T-helper 17 cell (primary cell): ENCODE data around the gene EIF2B2. TPM values are rescaled to one million over a fixed set of nuclear protein-coding genes. Genes with fewer than 3 reads are reported as not detected.

Experiments
- ATAC-seq: fragments of 150-1000 bp; cut with Tn5 transposase; 2 replicates; pipeline ENCODE4 v1.10.0; 2021; ENCODE audit warnings: mild to moderate bottlenecking, moderate library complexity
- DNase-seq, 3 donors: peaks; one replicate each; pipeline versions ENCODE4 v3.0.0 to v3.0.0-alpha.2; 2020 to 2021
- H3K9me3 ChIP-seq: one replicate; pipeline ENCODE4 v1.7.0; 2013; ENCODE audit warnings: low read length, mild to moderate bottlenecking; ENCODE audit not compliant: control insufficient read depth, poor library complexity, severe bottlenecking
- H3K27ac Mint-ChIP-seq: one replicate; pipeline ENCODE4 v1.8.0; 2022; ENCODE audit warnings: mild to moderate bottlenecking, moderate library complexity, mixed read lengths
- H3K27me3 Mint-ChIP-seq: one replicate; pipeline ENCODE4 v1.8.0; 2022; ENCODE audit warnings: mixed read lengths
- H3K36me3 Mint-ChIP-seq: one replicate; pipeline ENCODE4 v1.8.0; 2022; ENCODE audit warnings: low read depth, mixed read lengths
- H3K4me1 Mint-ChIP-seq: one replicate; pipeline ENCODE4 v1.8.0; 2022; ENCODE audit warnings: mild to moderate bottlenecking, mixed read lengths
- H3K4me3 Mint-ChIP-seq: one replicate; pipeline ENCODE4 v1.8.0; 2022; ENCODE audit warnings: mild to moderate bottlenecking, moderate library complexity, mixed read lengths
- total RNA-seq, 4 donors: library from RNA in 2 of 4; stranded (reverse) in 2 of 4; gene quantifications; one replicate each; pipeline ENCODE4 v1.2.3 and lab custom pipeline; 2022 to 2026

EIF2B2 gene
- total RNA-seq, 2 donors from 2014 or later = 22.9 to 25.9 TPM

GRCh38 chr14:74977901-74978385 lies 24.8 kb upstream of the EIF2B2 start:
- no peak overlapping the region for H3K27ac Mint-ChIP-seq
- no peak for DNase-seq
- ATAC-seq = no peak
- H3K4me1 Mint-ChIP-seq = peaks cover 4% of the 10 kb centered on the region
- H3K36me3 Mint-ChIP-seq = no peaks in the 10 kb centered on the region
- no peak overlapping the region for H3K4me3 Mint-ChIP-seq
- H3K27me3 Mint-ChIP-seq = peaks cover 11% of the 10 kb centered on the region
- H3K9me3 ChIP-seq = no peaks in the 10 kb centered on the region

DNA sequence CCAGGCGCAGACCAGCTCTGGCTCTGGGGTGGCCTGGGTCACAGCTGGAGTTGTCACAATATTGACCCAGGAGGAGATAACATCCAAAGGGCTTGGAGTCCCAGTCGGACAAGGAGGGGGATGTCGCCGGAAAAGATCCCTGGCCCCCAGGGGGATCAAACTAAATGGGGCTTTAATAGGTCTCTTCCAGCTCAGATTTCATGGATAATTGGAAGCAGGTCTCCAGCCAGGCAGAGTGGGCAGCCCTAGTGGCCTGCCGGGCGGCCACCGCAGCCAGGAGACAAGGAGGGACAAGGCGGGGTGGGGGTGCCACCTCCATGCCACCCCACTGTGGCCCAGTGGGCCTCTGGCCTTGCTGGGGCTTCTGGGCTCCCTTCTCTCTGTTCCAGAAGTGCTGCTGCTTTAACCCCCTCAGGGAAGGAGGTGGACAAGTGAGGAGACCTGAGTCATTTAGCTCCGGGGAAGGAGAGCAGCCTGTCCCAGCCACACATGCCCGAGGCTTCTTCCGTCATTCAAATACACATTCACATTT lies 24.2 kb upstream of the EIF2B2 start:
- no peak overlapping the region for H3K27ac Mint-ChIP-seq
- H3K27me3 Mint-ChIP-seq = peaks cover 11% of the 10 kb centered on the region
- H3K36me3 Mint-ChIP-seq = no peaks in the 10 kb centered on the region
- no peak for DNase-seq
- H3K4me3 Mint-ChIP-seq = no peak overlapping the region
- H3K4me1 Mint-ChIP-seq = peaks cover 4% of the 10 kb centered on the region
- ATAC-seq = no peak
- H3K9me3 ChIP-seq = no peaks in the 10 kb centered on the region

GRCh38 chr14:74979029-74979428 lies 23.7 kb upstream of the EIF2B2 start:
- ATAC-seq (no peak), DNase-seq (no peak)
- Mint-ChIP-seq H3K27me3 (peaks cover 11% of the 10 kb centered on the region), H3K36me3 (no peaks in the 10 kb centered on the region), H3K4me1 (peaks cover 2% of the 10 kb centered on the region), H3K27ac (no peak overlapping the region), H3K4me3 (no peak overlapping the region)
- no peaks in the 10 kb centered on the region for H3K9me3 ChIP-seq

DNA sequence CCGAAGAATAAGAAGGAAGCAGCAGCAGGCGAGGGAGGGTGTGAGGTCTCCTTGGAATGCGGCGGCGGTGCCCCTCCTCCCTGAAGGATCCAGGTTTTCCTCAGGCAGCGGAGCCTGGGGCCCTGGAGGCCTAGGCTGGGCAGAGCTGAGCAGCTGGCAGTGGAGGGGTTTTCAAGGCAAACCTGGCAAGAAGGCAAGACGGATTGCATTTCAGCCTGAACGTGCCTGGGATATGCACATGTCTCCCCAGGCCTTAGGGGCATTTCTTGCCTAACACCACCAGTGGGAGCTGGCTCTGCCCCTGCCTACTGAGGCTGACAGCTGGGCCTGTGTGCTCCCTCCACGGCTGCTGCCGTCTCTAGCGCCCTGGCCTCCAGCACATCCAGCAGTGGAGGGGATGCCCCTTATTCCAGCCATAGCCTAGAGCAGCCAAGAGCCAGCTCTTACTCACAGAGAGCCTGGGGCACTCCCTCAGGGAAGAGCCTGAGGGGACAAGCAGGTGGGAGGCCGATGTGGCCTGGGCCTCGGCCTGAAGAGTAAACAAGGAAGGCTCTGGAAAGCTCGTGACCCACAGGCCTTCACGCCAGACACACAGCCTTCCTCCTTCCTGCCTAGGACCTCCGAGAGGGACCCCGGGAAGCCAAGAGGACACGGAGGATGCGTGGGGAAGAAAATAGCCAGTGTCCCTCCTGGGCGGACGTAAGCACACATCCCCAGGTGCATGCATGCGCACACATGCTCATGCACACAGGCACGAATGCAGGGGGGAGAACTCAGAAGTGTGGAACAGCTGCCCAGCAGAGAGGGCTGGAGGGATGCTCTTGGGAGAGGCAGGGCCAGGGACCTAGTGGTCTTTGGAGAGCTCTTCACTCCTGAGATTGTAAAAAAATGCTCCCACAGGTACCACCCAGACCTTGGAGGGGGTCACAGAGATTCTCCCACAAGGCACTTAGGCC lies 23.0 kb upstream of the EIF2B2 start:
- DNase-seq = no peak
- Mint-ChIP-seq H3K36me3 (no peaks in the 10 kb centered on the region), H3K4me1 (peaks cover 2% of the 10 kb centered on the region), H3K27me3 (peaks cover 11% of the 10 kb centered on the region), H3K27ac (no peak overlapping the region), H3K4me3 (no peak overlapping the region)
- no peaks in the 10 kb centered on the region for H3K9me3 ChIP-seq
- no peak for ATAC-seq

- H3K4me1 Mint-ChIP-seq = peaks cover 2% of the 10 kb centered on the region
- H3K27me3 Mint-ChIP-seq = peaks cover 11% of the 10 kb centered on the region
- DNase-seq = no peak
- H3K4me3 Mint-ChIP-seq = no peak overlapping the region
- H3K27ac Mint-ChIP-seq = no peak overlapping the region
- no peaks in the 10 kb centered on the region for H3K36me3 Mint-ChIP-seq
- no peaks in the 10 kb centered on the region for H3K9me3 ChIP-seq
- ATAC-seq = no peak
Observed at GRCh38 chr14:74980398-74980730, 22.4 kb upstream of the EIF2B2 start.

GRCh38 chr14:74980731-74981461 lies 21.8 kb upstream of the EIF2B2 start:
- no peak overlapping the region for H3K4me3 Mint-ChIP-seq
- peaks cover 2% of the 10 kb centered on the region for H3K4me1 Mint-ChIP-seq
- ATAC-seq = no peak
- peaks cover 11% of the 10 kb centered on the region for H3K27me3 Mint-ChIP-seq
- no peak overlapping the region for H3K27ac Mint-ChIP-seq
- no peaks in the 10 kb centered on the region for H3K9me3 ChIP-seq
- no peaks in the 10 kb centered on the region for H3K36me3 Mint-ChIP-seq
- DNase-seq = no peak

GRCh38 chr14:74981462-74981782 lies 21.3 kb upstream of the EIF2B2 start:
- Mint-ChIP-seq H3K27ac (no peak overlapping the region), H3K36me3 (no peaks in the 10 kb centered on the region), H3K4me1 (peaks cover 2% of the 10 kb centered on the region), H3K4me3 (no peak overlapping the region), H3K27me3 (peaks cover 11% of the 10 kb centered on the region)
- DNase-seq (no peak), ATAC-seq (no peak)
- H3K9me3 ChIP-seq = no peaks in the 10 kb centered on the region

- no peak for ATAC-seq
- no peak overlapping the region for H3K27ac Mint-ChIP-seq
- no peaks in the 10 kb centered on the region for H3K36me3 Mint-ChIP-seq
- H3K4me1 Mint-ChIP-seq = peaks cover 2% of the 10 kb centered on the region
- H3K27me3 Mint-ChIP-seq = peaks cover 11% of the 10 kb centered on the region
- no peak overlapping the region for H3K4me3 Mint-ChIP-seq
- no peaks in the 10 kb centered on the region for H3K9me3 ChIP-seq
- no peak for DNase-seq
Observed at GRCh38 chr14:74981833-74982232, 20.9 kb upstream of the EIF2B2 start.

- ATAC-seq (peak; percentile 49), DNase-seq (no peak)
- no peak overlapping the region for H3K4me3 Mint-ChIP-seq
- H3K9me3 ChIP-seq = no peaks in the 10 kb centered on the region
- peaks cover 11% of the 10 kb centered on the region for H3K27me3 Mint-ChIP-seq
- no peaks in the 10 kb centered on the region for H3K36me3 Mint-ChIP-seq
- H3K27ac Mint-ChIP-seq = peak overlapping the region; percentile 39
- H3K4me1 Mint-ChIP-seq = peaks cover 2% of the 10 kb centered on the region
Observed at GRCh38 chr14:74982661-74983060, 20.1 kb upstream of the EIF2B2 start.

- Mint-ChIP-seq H3K4me1 (peaks cover 2% of the 10 kb centered on the region), H3K27ac (no peak overlapping the region), H3K36me3 (no peaks in the 10 kb centered on the region), H3K27me3 (peaks cover 11% of the 10 kb centered on the region), H3K4me3 (no peak overlapping the region)
- DNase-seq = no peak
- ATAC-seq = no peak
- H3K9me3 ChIP-seq = no peaks in the 10 kb centered on the region
Observed at GRCh38 chr14:74983343-74983742, 19.4 kb upstream of the EIF2B2 start.

DNA sequence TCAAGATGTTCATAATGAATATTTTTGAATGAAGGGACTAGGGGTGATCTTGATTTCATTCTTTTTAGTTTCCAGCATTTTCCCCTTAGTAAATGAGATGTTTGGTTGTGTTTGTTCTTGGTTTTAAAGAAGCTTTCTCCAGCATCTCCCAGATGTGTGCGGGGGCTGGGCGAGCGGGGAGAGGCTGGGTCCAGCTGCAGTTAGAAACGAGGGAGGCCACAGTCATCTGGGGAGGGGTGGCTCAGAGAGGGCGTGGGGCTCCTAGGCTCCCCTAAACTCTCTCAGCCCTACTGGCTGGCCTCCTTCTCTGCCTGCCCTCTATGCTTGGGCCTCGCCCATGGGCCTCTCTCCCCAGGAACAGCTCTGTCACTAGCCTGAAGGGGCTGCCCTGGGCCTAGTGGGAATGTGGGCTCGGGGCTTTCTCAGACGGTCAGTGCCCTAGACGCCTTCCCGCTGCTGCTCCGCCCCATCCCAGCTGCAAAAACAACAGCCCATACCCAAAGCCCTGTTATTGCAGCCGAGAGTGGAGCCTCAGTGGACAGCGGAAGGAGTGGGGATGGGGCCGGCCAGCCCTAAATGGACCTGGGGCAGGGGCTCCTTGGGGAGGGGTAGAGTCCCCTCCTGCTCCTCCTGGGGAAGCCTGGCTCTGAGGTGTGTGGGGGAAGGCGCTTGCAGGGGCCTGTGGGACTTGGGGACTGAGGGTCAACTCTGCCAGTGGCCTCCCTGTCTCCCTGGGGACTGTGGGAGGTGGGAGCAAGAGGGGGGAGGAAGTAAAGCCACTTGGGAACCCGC lies 18.3 kb upstream of the EIF2B2 start:
- H3K27ac Mint-ChIP-seq = no peak overlapping the region
- no peak for ATAC-seq
- H3K36me3 Mint-ChIP-seq = no peaks in the 10 kb centered on the region
- H3K9me3 ChIP-seq = no peaks in the 10 kb centered on the region
- H3K4me1 Mint-ChIP-seq = no peaks in the 10 kb centered on the region
- H3K27me3 Mint-ChIP-seq = peaks cover 11% of the 10 kb centered on the region
- DNase-seq = no peak
- no peak overlapping the region for H3K4me3 Mint-ChIP-seq

- ATAC-seq = no peak
- Mint-ChIP-seq H3K4me1 (no peaks in the 10 kb centered on the region), H3K36me3 (no peaks in the 10 kb centered on the region), H3K27me3 (peaks cover 11% of the 10 kb centered on the region), H3K4me3 (no peak overlapping the region), H3K27ac (no peak overlapping the region)
- DNase-seq = no peak
- H3K9me3 ChIP-seq = no peaks in the 10 kb centered on the region
Observed at GRCh38 chr14:74985028-74985310, 17.8 kb upstream of the EIF2B2 start.

DNA sequence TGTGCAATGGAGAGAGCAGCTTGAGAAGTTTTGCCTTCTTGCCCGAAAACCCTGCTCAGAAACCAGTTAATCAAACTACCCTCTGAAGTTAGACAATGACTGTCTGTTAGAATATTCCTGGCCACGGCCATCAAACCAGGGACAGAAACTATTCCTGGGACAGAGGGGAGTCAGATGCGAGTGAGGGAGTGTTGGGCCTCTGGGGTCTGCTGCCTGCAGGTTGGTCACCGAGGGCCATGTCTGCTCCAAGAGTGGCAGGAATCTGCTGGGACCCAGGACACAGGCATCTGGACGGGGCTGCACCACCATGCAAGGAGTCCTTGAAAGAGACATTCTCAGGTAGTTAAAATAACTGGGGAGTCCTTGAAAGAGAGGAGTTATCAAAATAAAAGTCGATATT lies 16.9 kb upstream of the EIF2B2 start:
- Mint-ChIP-seq H3K27ac (no peak overlapping the region), H3K4me1 (no peaks in the 10 kb centered on the region), H3K27me3 (peaks cover 11% of the 10 kb centered on the region), H3K36me3 (no peaks in the 10 kb centered on the region), H3K4me3 (no peak overlapping the region)
- ATAC-seq (no peak), DNase-seq (no peak)
- H3K9me3 ChIP-seq = no peaks in the 10 kb centered on the region
